ENCODE data around the gene CSNK2A1. TPM values are rescaled to one million over a fixed set of nuclear protein-coding genes. Genes with fewer than 3 reads are reported as not detected.

Gene CSNK2A1
- total and polyA plus RNA-seq, 2 donors (not counting 3 experiments of a cell fraction or from before 2014, with no cell fraction given), result 68.4 to 142 TPM

GRCh38 chr20:539848-540247, 3.7 kb downstream of the CSNK2A1 start:
- Histone ChIP-seq H3K9ac (replicated peaks; ENCODE audit: extremely low read depth, insufficient read depth, low read length) (no peak overlapping the region), H3K27ac (ENCODE audit: insufficient read depth, low read depth, low read length) (no peak overlapping the region), H3K4me1 (ENCODE audit: control insufficient read depth, extremely low read depth, insufficient read depth, low read length) (peaks cover 46% of the 10 kb centered on the region), H3K36me3 (ENCODE audit: control insufficient read depth in 2 of 2, extremely low read depth in 1 of 2, insufficient read depth in 2 of 2, low read length in 2 of 2) (peaks cover 0 to 2% of the 10 kb centered on the region in 2 experiments), H2AFZ (ENCODE audit: low read depth, low read length) (no peak overlapping the region), H3K4me3 (replicated peaks in 1 of 3; ENCODE audit: insufficient read depth in 1 of 3, low read depth in 1 of 3, low read length in 3 of 3) (no peak overlapping the region), H3K27me3 (ENCODE audit: control insufficient read depth in 2 of 2, insufficient read depth in 2 of 2, low read length in 2 of 2) (no peaks in the 10 kb centered on the region), H3K79me2 (ENCODE audit: control insufficient read depth, insufficient read depth, low read length) (peaks cover 86% of the 10 kb centered on the region), H3K9me1 (replicated peaks; ENCODE audit: control insufficient read depth, extremely low read depth, insufficient read depth, low read length) (no peaks in the 10 kb centered on the region), H3K4me2 (ENCODE audit: insufficient read depth, low read length) (peak overlapping the region; percentile 35), H4K20me1 (replicated peaks; ENCODE audit: control insufficient read depth, extremely low read depth, insufficient read depth, low read length) (peaks cover 22% of the 10 kb centered on the region), H3K9me3 (replicated peaks; ENCODE audit: control insufficient read depth, insufficient read depth, low read length) (no peaks in the 10 kb centered on the region)
- FAIRE-seq (peak; percentile 68), DNase-seq (ENCODE audit: low read depth, low spot score) (peak; percentile 73)
- intact Hi-C loops (cut with micrococcal nuclease), result loop anchor here (5.0 to 10.0 kb wide), 3 partner anchors 168 to 295 kb away; partner anchors contain the start of genes FAM110A and NRSN2
- TF ChIP-seq CTCF (IDR thresholded peaks at IDR 0.05; ENCODE audit: extremely low read depth in 1 of 2, insufficient read depth in 1 of 2, low read depth in 1 of 2, low read length in 2 of 2) (no peak), JUN (IDR thresholded peaks at IDR 0.05; ENCODE audit: borderline replicate concordance, insufficient read depth, insufficient read length, low read depth) (peak; percentile 40), FOS (IDR thresholded peaks at IDR 0.05; ENCODE audit: borderline replicate concordance, insufficient read depth, low read length) (peak; percentile 80), GATA2 (IDR thresholded peaks at IDR 0.05; ENCODE audit: insufficient read depth, insufficient read length, low read depth, low read length) (peak; percentile 35)
- dilution Hi-C loops (cut with MboI; ENCODE audit: extremely low pct_ligation_motif_present, low sequenced_read_pairs), result no loop called here
- no TSS peak for BruUV-seq (replicated peaks)
- ChIA-PET POLR2A (no interaction called here), CTCF (interaction anchor here (1.0 to 1.8 kb wide), 2 partner anchors 106 to 128 kb away, joined by 4 to 5 read pairs; no protein-coding TSS in a partner anchor)

- TF ChIP-seq EZH2 (IDR thresholded peaks at IDR 0.05; ENCODE audit: borderline replicate concordance, low read depth, low read length, severe bottlenecking) (no peak), MYC (IDR thresholded peaks at IDR 0.05; ENCODE audit: low read depth, low read length) (no peak), CTCF (IDR thresholded peaks at IDR 0.05; ENCODE audit: extremely low read depth in 1 of 2, insufficient read depth in 1 of 2, low read depth in 1 of 2, low read length in 2 of 2) (no peak), POLR2A (IDR thresholded peaks at IDR 0.05; ENCODE audit: low read depth, low read length) (no peak), GATA2 (IDR thresholded peaks at IDR 0.05; ENCODE audit: insufficient read depth, insufficient read length, low read depth, low read length) (no peak), FOS (IDR thresholded peaks at IDR 0.05; ENCODE audit: borderline replicate concordance, insufficient read depth, low read length) (no peak), JUN (IDR thresholded peaks at IDR 0.05; ENCODE audit: borderline replicate concordance, insufficient read depth, insufficient read length, low read depth) (no peak)
- peaks cover 22% of the 10 kb centered on the region for H4K20me1 ChIP-seq (replicated peaks; ENCODE audit: control insufficient read depth, extremely low read depth, insufficient read depth, low read length)
- no peaks in the 10 kb centered on the region for H3K27me3 ChIP-seq (ENCODE audit: control insufficient read depth in 2 of 2, insufficient read depth in 2 of 2, low read length in 2 of 2)
- CTCF ChIA-PET, result interaction anchor here (1.0 to 1.8 kb wide), 2 partner anchors 106 to 128 kb away, joined by 4 to 5 read pairs; no protein-coding TSS in a partner anchor
- no peaks in the 10 kb centered on the region for H3K9me1 ChIP-seq (replicated peaks; ENCODE audit: control insufficient read depth, extremely low read depth, insufficient read depth, low read length)
- H3K4me3 ChIP-seq (replicated peaks in 1 of 3; ENCODE audit: insufficient read depth in 1 of 3, low read depth in 1 of 3, low read length in 3 of 3), result no peak overlapping the region
- peaks cover 46% of the 10 kb centered on the region for H3K4me1 ChIP-seq (ENCODE audit: control insufficient read depth, extremely low read depth, insufficient read depth, low read length)
- H3K9ac ChIP-seq (replicated peaks; ENCODE audit: extremely low read depth, insufficient read depth, low read length), result no peak overlapping the region
- H3K36me3 ChIP-seq (ENCODE audit: control insufficient read depth in 2 of 2, extremely low read depth in 1 of 2, insufficient read depth in 2 of 2, low read length in 2 of 2), result peaks cover 0 to 2% of the 10 kb centered on the region in 2 experiments
- H3K9me3 ChIP-seq (replicated peaks; ENCODE audit: control insufficient read depth, insufficient read depth, low read length), result no peaks in the 10 kb centered on the region
- dilution Hi-C loops (cut with MboI; ENCODE audit: extremely low pct_ligation_motif_present, low sequenced_read_pairs) (no loop called here), intact Hi-C loops (cut with micrococcal nuclease) (loop anchor here (5.0 to 10.0 kb wide), 2 partner anchors 167 to 296 kb away; partner anchors contain the start of gene FAM110A)
- H2AFZ ChIP-seq (ENCODE audit: low read depth, low read length), result no peak overlapping the region
- no TSS peak for BruUV-seq (replicated peaks)
- DNase-seq (ENCODE audit: low read depth, low spot score) (no peak), FAIRE-seq (no peak)
- no peak overlapping the region for H3K4me2 ChIP-seq (ENCODE audit: insufficient read depth, low read length)
- H3K27ac ChIP-seq (ENCODE audit: insufficient read depth, low read depth, low read length), result no peak overlapping the region
- H3K79me2 ChIP-seq (ENCODE audit: control insufficient read depth, insufficient read depth, low read length), result peaks cover 92% of the 10 kb centered on the region
- POLR2A ChIA-PET, result no interaction called here
These were observed 4.4 kb downstream of the CSNK2A1 start for GRCh38 chr20:539191-539590.

All from endothelial cell of umbilical vein (primary cell).